Activated T-cell treated with anti-CD3 and anti-CD28 coated beads, Interleukin-2, amount 50 U/mL, for 72 hours (primary cell): ENCODE results near the gene FBXW7. TPM values are rescaled to one million over a fixed set of nuclear protein-coding genes. Genes with fewer than 3 reads are reported as not detected.
A peak's percentile ranks its signal among the peaks of the same experiment; 100 is the strongest.

Source experiments
- ATAC-seq, 2 donors: fragments of 150-1000 bp; cut with Tn5 transposase; replicated peaks in 1 of 2; 2 replicates each; pipeline ENCODE4 v1.10.0; 2021; ENCODE audit warnings: moderate library complexity in 2 of 2, mild to moderate bottlenecking in 1 of 2
- DNase-seq, 2 donors: peaks; one replicate each; pipeline ENCODE4 v3.0.0; 2021 to 2022; ENCODE audit warnings: mixed read lengths in 1 of 2
- H3K27ac Mint-ChIP-seq: one replicate; pipeline ENCODE4 v1.8.0; 2022; ENCODE audit warnings: mild to moderate bottlenecking, moderate library complexity, mixed read lengths
- H3K27me3 Mint-ChIP-seq: one replicate; pipeline ENCODE4 v1.8.0; 2022; ENCODE audit warnings: low read depth, mixed read lengths
- H3K36me3 Mint-ChIP-seq, 2 donors: one replicate each; pipeline ENCODE4 v1.8.0; 2022; ENCODE audit warnings: mixed read lengths in 2 of 2, mild to moderate bottlenecking in 1 of 2; ENCODE audit not compliant: insufficient read depth in 2 of 2
- H3K4me1 Mint-ChIP-seq: one replicate; pipeline ENCODE4 v1.8.0; 2022; ENCODE audit warnings: low read depth, mixed read lengths
- H3K4me3 Mint-ChIP-seq, 2 donors: one replicate each; pipeline ENCODE4 v1.8.0; 2022; ENCODE audit warnings: mild to moderate bottlenecking in 2 of 2, mixed read lengths in 2 of 2, moderate library complexity in 2 of 2
- H3K9me3 Mint-ChIP-seq, 2 donors: one replicate each; pipeline ENCODE4 v1.8.0; 2022; ENCODE audit warnings: mixed read lengths in 2 of 2
- total RNA-seq, 2 donors: library from RNA; stranded (reverse); gene quantifications; one replicate each; pipeline ENCODE4 v1.2.3, GENCODE V29; 2022

The FBXW7 gene
- total RNA-seq, 2 donors from 2014 or later: 37.6 to 40.9 TPM

DNA sequence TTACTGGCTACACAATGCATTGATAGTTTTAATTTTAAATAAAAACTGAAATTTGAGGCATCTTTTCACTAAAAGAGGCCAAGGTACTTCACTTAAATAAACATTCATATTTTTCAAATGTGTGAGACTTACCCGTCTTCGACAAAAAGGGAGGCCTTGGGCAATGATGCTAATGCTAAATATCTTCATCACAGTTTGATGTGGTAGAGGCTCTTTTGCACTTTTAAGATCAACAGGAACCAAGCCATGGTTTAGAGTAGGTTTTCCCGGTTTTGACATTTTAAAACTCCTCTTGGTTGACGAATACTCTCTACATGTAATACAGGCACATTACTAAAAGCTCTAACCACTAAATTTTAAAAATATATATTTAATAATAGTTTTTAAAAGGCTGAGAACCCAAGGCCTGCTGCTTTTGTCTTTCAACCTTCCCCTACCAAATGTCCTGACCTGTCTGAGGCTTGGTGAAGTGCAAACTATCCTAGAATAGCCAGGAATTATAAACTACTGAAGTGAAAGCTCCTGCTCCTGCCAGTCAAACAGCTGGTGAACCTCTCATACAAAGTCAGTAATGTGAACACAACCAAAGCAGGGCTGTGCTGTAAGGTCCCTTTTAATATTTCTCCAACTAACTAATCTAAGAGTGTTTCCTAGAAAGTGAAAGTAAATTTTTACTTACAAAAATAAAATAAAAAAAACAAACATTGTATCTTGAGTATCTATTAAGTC lies 153.7 kb downstream of the FBXW7 start:
- Mint-ChIP-seq H3K4me3 (peak overlapping the region; percentile 68 to 85), H3K4me1 (peaks cover 13% of the 10 kb centered on the region), H3K27ac (peak overlapping the region; percentile 82), H3K27me3 (no peaks in the 10 kb centered on the region), H3K36me3 (no peaks in the 10 kb centered on the region), H3K9me3 (no peaks in the 10 kb centered on the region)
- DNase-seq: no peak
- no peak for ATAC-seq

DNA sequence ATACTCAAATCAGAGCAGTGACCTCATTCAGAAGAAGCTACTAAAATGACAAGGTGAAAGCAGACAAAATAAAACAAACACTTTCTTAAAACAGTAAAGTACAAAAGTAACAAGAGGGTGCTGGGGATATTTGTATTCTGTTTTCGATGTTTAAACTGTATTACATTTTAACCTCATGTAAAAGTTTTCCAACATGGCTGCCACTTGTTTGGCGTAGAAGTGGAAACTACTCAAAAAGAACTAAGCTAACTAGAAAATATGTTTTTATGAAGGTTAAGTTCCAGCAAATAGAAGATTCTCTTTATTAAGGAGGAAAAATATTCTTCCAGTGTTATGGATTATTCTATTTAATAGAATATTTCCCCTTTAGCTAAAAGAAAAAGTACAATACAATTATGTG lies 155.0 kb downstream of the FBXW7 start:
- Mint-ChIP-seq H3K36me3 (no peaks in the 10 kb centered on the region), H3K4me3 (no peak overlapping the region), H3K9me3 (no peaks in the 10 kb centered on the region), H3K27ac (no peak overlapping the region), H3K4me1 (peaks cover 13% of the 10 kb centered on the region), H3K27me3 (no peaks in the 10 kb centered on the region)
- ATAC-seq: no peak
- DNase-seq: no peak

DNA sequence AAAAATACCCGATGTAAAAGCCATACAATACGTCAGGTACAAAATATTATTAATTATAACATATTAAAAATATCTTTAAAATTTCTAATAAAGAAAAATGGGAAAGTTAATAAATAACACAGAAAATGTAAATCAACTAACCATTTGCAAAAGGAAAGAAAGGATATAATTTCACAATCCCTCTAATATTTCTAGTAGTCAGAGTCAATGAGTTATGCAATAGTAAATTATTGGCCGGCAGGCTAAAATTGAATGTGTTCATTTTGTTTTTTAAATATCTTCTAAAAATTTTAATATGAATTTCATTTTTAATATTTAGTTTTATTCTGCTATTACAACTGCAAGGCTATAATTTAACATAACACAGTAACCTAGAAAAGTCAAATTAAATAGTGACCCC lies 155.7 kb downstream of the FBXW7 start:
- Mint-ChIP-seq H3K36me3 (no peaks in the 10 kb centered on the region), H3K4me1 (peaks cover 13% of the 10 kb centered on the region), H3K4me3 (no peak overlapping the region), H3K9me3 (no peaks in the 10 kb centered on the region), H3K27me3 (no peaks in the 10 kb centered on the region), H3K27ac (no peak overlapping the region)
- DNase-seq (no peak), ATAC-seq (no peak)

DNA sequence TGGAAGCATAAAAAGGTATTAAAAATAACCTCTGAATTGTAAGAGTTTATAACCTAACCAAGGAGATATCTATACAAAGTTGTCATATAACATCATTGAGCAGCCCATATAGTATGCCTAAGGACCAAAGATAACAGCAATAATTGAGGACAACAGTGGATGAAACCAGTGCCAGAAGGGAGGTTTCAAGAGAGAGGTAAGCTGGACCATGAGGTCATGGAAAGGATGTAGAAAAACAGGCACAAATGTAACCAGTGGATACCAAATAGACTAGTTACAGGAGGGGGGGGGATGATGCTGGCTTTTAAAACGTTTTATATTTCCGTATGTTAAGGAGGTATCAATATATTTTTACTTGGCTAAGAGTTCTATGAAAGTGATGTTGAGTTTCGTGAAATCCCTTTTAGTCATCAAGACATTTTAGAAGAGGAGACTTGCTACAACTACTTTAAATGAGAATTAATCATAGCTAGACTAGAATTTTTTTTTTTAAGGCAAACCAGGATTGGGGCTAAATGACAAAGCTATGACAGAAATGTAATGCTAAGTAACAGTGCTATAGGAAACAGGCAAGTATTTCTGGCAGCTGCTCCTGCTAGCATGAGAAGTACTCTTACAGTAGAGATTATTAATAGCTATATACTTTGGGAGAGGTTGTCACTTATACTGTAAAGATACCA lies 161.1 kb downstream of the FBXW7 start:
- Mint-ChIP-seq H3K4me3 (peak overlapping the region in 1 of 2 donors; percentile 1), H3K36me3 (no peaks in the 10 kb centered on the region), H3K27ac (no peak overlapping the region), H3K9me3 (no peaks in the 10 kb centered on the region), H3K27me3 (no peaks in the 10 kb centered on the region), H3K4me1 (peaks cover 21% of the 10 kb centered on the region)
- no peak for DNase-seq
- peak; percentile 72 to 88 for ATAC-seq

DNA sequence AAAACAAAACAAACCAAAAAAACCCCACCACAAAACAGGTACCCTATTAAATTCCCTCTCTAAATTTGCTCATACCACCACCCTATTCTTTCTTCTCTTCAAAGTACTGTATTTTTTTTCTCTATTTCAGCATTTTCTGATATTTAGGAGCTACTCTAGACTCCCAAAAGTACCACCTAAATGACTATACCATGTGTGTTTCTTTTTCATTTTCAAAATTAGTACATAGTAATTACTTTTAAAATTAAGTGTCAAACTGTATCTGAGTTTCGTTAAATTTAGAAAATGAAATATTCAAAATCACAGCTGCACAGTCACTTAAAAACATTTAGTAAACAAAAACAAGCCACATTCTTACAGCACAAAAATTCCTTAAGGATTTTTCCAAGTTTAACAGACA lies 161.7 kb downstream of the FBXW7 start:
- Mint-ChIP-seq H3K4me1 (peaks cover 27% of the 10 kb centered on the region), H3K27me3 (no peaks in the 10 kb centered on the region), H3K4me3 (peak overlapping the region in 1 of 2 donors; percentile 19), H3K27ac (peak overlapping the region; percentile 31), H3K36me3 (no peaks in the 10 kb centered on the region), H3K9me3 (no peaks in the 10 kb centered on the region)
- DNase-seq (no peak), ATAC-seq (no peak)

DNA sequence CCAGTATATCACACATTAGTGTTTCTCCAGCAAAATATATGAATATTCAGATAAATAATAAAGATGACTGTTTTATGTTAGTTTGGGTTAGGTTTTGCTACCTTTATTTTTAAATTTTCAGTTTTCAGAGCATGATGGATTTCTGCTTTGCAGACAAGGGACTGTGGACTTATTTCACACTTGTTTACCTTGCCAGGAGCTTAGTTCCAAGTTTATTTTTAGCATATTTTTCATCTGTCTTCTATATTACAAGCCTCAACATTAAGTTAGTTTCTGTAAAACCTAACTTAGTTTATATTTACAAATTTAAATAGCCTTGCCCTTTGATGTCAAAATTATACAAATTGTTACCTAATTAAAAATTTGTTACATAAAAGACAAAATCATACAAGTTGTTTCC lies 163.4 kb downstream of the FBXW7 start:
- Mint-ChIP-seq H3K27me3 (no peaks in the 10 kb centered on the region), H3K27ac (no peak overlapping the region), H3K4me3 (no peak overlapping the region), H3K9me3 (no peaks in the 10 kb centered on the region), H3K4me1 (peaks cover 29% of the 10 kb centered on the region), H3K36me3 (peaks cover 0 to 2% of the 10 kb centered on the region in 2 donors)
- DNase-seq: no peak
- no peak for ATAC-seq

DNA sequence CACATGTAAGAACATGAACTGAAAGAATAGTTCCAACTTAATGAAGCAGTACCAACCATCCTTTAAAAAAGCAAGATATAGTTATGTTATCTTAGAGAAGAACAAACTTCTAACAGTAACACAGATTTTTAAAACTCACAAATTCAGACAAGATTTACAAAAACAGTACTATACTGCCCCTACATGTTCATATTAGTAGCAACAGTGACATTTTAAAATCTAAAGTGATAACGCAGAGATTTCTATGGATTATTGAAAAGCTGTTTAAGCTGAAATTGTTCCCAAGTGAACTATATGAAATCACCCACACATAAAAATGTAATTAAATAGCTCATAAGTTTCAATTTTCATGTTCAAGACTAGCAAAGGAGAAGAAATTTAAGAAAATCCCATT lies 166.0 kb downstream of the FBXW7 start:
- DNase-seq: no peak
- H3K4me3 Mint-ChIP-seq: peak overlapping the region in 1 of 2 donors; percentile 15
- H3K27ac Mint-ChIP-seq: peak overlapping the region; percentile 27
- peaks cover 0 to 3% of the 10 kb centered on the region in 2 donors for H3K9me3 Mint-ChIP-seq
- H3K36me3 Mint-ChIP-seq: peaks cover 3 to 4% of the 10 kb centered on the region in 2 donors
- ATAC-seq: no peak
- peaks cover 29% of the 10 kb centered on the region for H3K4me1 Mint-ChIP-seq
- no peaks in the 10 kb centered on the region for H3K27me3 Mint-ChIP-seq

DNA sequence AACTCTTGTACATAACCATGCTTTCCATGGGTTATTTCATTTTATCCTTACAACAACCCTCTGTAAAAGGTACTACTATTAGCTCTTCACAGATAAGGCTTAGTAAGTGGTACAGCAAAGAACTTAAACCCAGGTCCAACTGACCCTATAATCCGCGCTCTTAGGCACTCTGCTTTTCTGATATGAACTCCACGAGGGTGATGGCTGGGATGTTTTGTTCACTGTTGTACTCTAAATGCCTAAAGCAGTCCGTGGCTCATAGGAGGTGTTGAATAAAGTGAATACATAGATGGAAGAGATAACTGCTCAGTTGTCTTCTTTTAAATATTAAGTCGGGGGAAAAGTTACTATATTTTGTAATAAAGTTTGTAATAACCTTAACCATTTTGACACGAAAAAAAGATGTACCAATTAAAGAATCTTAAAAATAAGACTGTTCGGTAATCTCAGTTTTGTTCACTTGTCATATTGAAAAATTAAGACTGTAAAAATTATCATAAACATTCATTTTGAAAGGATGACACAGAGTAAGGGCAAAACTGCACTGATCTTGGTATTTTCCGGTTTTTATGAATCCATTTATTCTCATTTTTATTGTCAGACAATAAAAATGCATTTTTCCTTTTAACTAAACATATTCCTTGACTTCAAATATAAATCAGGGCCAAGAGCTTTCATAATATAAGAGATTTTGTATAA lies 166.5 kb downstream of the FBXW7 start:
- peak overlapping the region in 1 of 2 donors; percentile 15 for H3K4me3 Mint-ChIP-seq
- ATAC-seq: no peak
- peaks cover 5% of the 10 kb centered on the region in 2 donors for H3K36me3 Mint-ChIP-seq
- no peaks in the 10 kb centered on the region for H3K27me3 Mint-ChIP-seq
- peak overlapping the region; percentile 27 for H3K27ac Mint-ChIP-seq
- peaks cover 0 to 3% of the 10 kb centered on the region in 2 donors for H3K9me3 Mint-ChIP-seq
- no peak for DNase-seq
- H3K4me1 Mint-ChIP-seq: peaks cover 26% of the 10 kb centered on the region

DNA sequence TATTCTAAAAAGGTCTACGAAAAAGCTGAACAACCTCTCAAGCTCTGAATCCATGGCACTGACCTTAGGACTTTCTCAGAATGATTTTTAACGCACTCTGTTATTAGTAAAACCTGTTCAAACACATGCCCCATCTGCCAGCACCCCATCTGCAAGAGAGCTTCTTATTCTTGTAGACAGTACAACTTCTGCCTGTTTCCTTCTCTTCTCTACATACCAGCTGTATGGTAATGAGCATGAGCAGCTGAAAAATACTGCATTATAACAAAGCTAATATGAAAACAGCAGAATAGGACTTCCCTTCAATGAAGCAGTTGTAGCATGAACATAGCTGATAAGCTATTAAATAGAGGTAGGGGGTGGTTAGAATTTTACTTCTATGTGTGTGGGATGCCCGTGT lies 167.9 kb downstream of the FBXW7 start:
- ATAC-seq (no peak), DNase-seq (no peak)
- Mint-ChIP-seq H3K36me3 (peaks cover 5% of the 10 kb centered on the region in 2 donors), H3K27me3 (no peaks in the 10 kb centered on the region), H3K4me1 (peaks cover 19% of the 10 kb centered on the region), H3K9me3 (peaks cover 0 to 3% of the 10 kb centered on the region in 2 donors), H3K4me3 (no peak overlapping the region), H3K27ac (no peak overlapping the region)

DNA sequence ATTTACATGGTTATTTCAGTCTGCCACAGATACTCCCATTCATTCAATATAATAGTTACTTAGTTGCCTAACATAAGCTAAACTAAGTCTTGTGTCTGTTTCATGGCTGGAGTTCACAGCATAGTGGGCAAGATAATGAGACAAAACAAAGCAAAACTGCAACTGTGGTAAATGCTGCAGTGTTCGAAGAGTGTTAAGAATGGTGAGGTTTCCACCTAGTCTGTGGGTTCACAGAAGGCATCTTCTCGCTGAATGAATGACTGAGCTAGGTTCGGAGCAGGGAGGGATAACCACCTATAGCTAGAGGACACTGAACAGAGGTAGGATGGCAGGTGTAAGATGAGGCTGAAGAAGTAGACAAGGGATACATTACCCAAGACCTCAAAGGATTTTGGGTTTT lies 171.0 kb downstream of the FBXW7 start:
- no peak for ATAC-seq
- no peak overlapping the region for H3K27ac Mint-ChIP-seq
- H3K36me3 Mint-ChIP-seq: peaks cover 5% of the 10 kb centered on the region in 2 donors
- no peaks in the 10 kb centered on the region for H3K27me3 Mint-ChIP-seq
- no peak for DNase-seq
- H3K4me3 Mint-ChIP-seq: no peak overlapping the region
- H3K4me1 Mint-ChIP-seq: peaks cover 19% of the 10 kb centered on the region
- peaks cover 0 to 3% of the 10 kb centered on the region in 2 donors for H3K9me3 Mint-ChIP-seq

DNA sequence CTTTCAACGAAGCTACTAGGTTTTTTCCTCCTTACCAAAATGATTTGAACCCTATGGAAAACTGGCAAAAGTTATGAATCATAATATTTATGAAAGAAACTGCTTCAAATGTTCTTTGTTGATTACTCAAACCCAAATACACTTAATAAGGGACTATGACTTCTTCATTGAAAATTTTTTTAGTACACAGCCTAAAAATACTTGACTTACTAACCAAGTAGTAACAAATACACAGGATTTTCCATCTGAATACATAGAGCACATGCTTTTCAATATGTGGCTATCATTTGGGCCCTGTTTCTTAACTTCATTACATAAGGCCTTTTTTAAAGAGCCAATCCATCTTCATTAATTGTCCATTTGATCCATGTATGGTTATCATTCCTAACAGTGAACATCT lies 171.5 kb downstream of the FBXW7 start:
- peaks cover 0 to 3% of the 10 kb centered on the region in 2 donors for H3K9me3 Mint-ChIP-seq
- H3K36me3 Mint-ChIP-seq: peaks cover 5% of the 10 kb centered on the region in 2 donors
- no peak overlapping the region for H3K27ac Mint-ChIP-seq
- no peaks in the 10 kb centered on the region for H3K27me3 Mint-ChIP-seq
- ATAC-seq (no peak), DNase-seq (no peak)
- no peak overlapping the region for H3K4me3 Mint-ChIP-seq
- H3K4me1 Mint-ChIP-seq: peaks cover 19% of the 10 kb centered on the region

DNA sequence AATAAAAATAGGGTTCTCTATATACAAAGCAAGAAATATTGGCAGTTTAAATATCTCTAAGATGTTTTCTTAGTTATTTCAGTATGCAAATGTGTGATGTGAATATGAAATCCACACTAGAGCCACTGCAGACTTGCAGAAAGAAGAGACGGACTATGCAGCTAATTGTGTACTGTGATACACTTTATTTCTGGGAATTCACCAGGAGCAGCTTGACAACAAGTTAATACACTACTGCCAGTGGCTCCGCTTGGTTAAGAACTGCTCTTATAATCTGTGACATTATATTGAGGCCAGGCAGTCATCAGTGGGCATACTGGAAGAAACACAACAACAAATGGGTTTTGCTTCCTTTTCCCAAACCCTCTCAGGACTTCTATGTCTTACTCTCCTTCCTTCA lies 172.0 kb downstream of the FBXW7 start:
- Mint-ChIP-seq H3K4me3 (no peak overlapping the region), H3K27ac (no peak overlapping the region), H3K4me1 (peaks cover 16% of the 10 kb centered on the region), H3K36me3 (peaks cover 5% of the 10 kb centered on the region in 2 donors), H3K9me3 (peaks cover 0 to 3% of the 10 kb centered on the region in 2 donors), H3K27me3 (no peaks in the 10 kb centered on the region)
- DNase-seq (no peak), ATAC-seq (no peak)

DNA sequence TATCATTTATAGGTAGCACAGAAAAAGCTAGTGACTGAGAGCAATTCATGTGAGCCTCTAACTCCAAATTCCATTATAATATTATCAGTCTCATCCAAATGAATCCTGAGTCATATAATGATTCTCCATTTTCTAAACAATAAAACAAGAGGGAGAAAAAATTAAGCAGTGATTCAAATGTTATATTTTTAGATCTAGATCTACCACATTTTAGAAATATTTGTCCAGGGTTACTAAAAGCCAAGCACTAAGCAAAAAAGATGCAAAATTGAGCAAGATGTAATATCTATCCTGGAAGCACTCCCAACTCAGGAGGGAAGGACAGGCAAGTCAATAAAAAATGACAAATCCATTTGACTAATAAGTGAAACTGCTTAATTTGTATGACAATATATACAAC lies 172.8 kb downstream of the FBXW7 start:
- Mint-ChIP-seq H3K36me3 (peaks cover 5% of the 10 kb centered on the region in 2 donors), H3K27me3 (no peaks in the 10 kb centered on the region), H3K4me3 (no peak overlapping the region), H3K9me3 (peaks cover 0 to 3% of the 10 kb centered on the region in 2 donors), H3K4me1 (peaks cover 16% of the 10 kb centered on the region), H3K27ac (no peak overlapping the region)
- DNase-seq (no peak), ATAC-seq (no peak)
